ENCODE data around the gene MEF2C. TPM values are rescaled to one million over a fixed set of nuclear protein-coding genes. Genes with fewer than 3 reads are reported as not detected.

The MEF2C gene
- total RNA-seq, 2 donors from 2014 or later, result 36.1 to 57.5 TPM

GRCh38 chr5:88677376-88677895 is 205.5 kb downstream of the MEF2C start:
- peaks cover 44 to 81% of the 10 kb centered on the region in 2 donors for H3K27me3 ChIP-seq
- no peak for DNase-seq (ENCODE audit: low spot score)
- peaks cover 0 to 35% of the 10 kb centered on the region in 2 donors for H3K4me1 ChIP-seq
- no peaks in the 10 kb centered on the region for H3K36me3 ChIP-seq
- TF ChIP-seq, protein P1, sequence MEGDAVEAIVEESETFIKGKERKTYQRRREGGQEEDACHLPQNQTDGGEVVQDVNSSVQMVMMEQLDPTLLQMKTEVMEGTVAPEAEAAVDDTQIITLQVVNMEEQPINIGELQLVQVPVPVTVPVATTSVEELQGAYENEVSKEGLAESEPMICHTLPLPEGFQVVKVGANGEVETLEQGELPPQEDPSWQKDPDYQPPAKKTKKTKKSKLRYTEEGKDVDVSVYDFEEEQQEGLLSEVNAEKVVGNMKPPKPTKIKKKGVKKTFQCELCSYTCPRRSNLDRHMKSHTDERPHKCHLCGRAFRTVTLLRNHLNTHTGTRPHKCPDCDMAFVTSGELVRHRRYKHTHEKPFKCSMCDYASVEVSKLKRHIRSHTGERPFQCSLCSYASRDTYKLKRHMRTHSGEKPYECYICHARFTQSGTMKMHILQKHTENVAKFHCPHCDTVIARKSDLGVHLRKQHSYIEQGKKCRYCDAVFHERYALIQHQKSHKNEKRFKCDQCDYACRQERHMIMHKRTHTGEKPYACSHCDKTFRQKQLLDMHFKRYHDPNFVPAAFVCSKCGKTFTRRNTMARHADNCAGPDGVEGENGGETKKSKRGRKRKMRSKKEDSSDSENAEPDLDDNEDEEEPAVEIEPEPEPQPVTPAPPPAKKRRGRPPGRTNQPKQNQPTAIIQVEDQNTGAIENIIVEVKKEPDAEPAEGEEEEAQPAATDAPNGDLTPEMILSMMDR (IDR thresholded peaks at IDR 0.05), result no peak
- no peak overlapping the region for H3K4me3 ChIP-seq
- H3K9me3 ChIP-seq, result no peaks in the 10 kb centered on the region
- H3K27ac ChIP-seq, result no peak overlapping the region

GRCh38 chr5:88676637-88677375 is 206.2 kb downstream of the MEF2C start:
- TF ChIP-seq, protein P1 (IDR thresholded peaks at IDR 0.05), result no peak
- H3K27ac ChIP-seq, result no peak overlapping the region
- no peaks in the 10 kb centered on the region for H3K9me3 ChIP-seq
- no peak overlapping the region for H3K4me3 ChIP-seq
- no peaks in the 10 kb centered on the region for H3K36me3 ChIP-seq
- no peak for DNase-seq (ENCODE audit: low spot score)
- H3K27me3 ChIP-seq, result peaks cover 42 to 81% of the 10 kb centered on the region in 2 donors
- peaks cover 0 to 35% of the 10 kb centered on the region in 2 donors for H3K4me1 ChIP-seq

DNA sequence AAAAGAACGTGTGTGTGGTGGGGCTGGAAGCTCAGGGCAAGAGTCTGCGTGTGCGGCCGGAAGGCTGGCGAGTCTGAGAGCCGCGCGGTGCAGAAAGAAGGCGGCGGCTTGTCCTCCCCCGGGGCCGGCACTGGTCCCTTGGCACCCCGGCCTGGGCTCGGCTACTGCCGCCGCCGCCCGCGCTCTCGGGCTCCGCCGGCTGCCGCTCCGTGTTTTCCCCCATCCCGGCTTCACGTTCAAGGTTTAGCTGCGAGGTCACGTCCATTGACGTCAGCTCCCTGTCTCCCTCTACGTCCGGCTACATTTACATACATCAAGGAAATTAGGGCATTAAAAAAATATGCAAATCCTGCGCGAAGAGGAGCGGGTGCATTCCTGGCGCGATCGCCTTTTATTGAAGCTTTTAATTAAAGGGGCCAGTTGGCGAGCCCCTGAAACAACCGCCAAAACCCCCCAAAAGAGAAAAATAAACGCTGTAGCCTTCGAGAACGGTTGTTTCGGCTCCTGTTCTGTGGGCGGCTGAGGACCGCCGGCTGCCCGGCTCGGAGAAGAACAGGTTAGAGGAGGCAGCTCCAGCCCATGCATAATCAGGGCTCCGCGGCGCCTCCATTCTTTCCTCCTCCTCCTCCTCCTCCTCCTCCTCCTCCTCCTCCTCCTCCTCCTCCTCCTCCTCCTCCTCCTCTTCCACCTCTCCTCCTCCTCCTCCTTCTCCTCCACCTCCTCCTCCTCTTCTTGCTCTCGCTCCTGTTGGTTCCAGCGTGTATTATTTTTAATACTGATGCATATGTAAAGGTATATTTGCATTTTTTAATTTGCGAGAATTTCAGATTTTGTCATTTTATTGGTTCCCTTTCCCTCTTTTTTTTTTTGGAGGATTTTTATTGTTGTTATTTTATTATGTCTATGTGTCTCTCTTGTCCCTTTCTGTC is 207.0 kb downstream of the MEF2C start:
- Histone ChIP-seq H3K36me3 (no peaks in the 10 kb centered on the region), H3K4me1 (peaks cover 0 to 35% of the 10 kb centered on the region in 2 donors), H3K27ac (no peak overlapping the region), H3K9me3 (no peaks in the 10 kb centered on the region), H3K27me3 (peaks cover 40 to 76% of the 10 kb centered on the region in 2 donors), H3K4me3 (peak overlapping the region; percentile 9 to 46)
- TF ChIP-seq, protein P1 (IDR thresholded peaks at IDR 0.05), result no peak
- no peak for DNase-seq (ENCODE audit: low spot score)

DNA sequence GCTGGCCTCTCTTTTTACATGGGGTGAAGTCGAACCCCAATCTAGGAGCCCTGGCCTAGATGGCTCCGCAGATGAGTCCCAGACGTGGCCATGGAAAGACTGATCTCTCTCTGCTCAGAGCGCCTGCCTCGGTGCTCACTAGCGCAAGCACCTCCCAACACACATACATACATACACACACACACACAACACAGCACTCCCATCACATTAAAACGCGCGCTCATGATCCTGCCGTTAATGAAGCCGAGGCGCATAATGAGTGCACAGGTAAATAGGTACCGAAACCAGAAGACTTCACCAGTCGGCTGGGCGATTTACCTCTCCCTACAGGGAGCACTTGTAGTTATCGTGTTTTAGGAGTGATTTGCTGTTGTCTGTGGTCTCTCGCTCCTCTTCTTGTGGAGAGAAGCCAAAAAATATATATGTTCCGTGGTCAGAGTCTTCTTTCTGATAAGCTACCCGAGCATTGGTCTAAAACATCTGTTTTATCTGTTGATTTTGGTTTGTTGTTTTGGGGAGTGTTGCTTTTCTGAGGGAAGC is 207.7 kb downstream of the MEF2C start:
- H3K9me3 ChIP-seq, result no peaks in the 10 kb centered on the region
- TF ChIP-seq, protein P1 (IDR thresholded peaks at IDR 0.05), result no peak
- peaks cover 0 to 27% of the 10 kb centered on the region in 2 donors for H3K4me1 ChIP-seq
- H3K27ac ChIP-seq, result no peak overlapping the region
- H3K36me3 ChIP-seq, result no peaks in the 10 kb centered on the region
- peaks cover 43 to 71% of the 10 kb centered on the region in 2 donors for H3K27me3 ChIP-seq
- DNase-seq (ENCODE audit: low spot score), result no peak
- peak overlapping the region; percentile 29 to 46 for H3K4me3 ChIP-seq

DNA sequence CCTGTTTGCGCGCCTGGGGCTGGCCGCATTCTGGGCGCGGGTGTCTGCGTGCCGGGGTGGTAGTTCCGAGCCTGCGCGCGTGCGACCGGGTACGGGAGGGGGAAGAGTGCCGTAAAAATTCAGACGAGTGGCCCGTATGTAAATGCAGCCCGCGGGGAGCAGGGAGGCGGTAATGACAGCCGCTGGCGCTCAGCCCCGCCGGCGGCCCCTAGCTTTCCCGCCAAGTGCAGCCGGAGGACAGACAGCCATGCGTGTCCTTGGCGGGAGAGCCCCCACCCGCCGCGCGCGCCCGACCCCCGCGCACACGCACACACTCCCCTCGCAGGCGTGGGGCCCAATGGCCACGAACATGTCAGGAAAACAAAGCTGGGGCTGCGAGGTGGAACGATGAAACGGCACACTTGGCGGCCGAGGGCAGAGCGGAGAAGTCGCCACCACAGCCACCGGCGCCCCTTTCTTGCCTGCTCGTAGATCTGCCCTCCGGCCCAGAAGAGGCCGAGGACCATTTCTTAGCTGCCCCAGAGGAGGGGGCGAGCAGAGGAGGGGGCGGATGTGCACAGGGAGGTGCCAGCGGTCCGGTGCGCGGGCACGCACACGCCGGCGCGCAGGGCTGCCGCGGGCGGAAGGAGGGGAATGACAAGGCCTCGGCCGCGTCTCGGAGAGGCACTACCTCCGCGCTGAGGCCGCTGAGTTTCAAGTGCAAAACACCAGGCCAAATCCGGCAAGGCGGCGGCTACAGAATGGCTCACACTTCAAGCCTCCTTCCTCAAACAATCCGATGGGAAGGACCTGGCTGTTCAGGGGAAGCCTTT is 208.4 kb downstream of the MEF2C start:
- Histone ChIP-seq H3K36me3 (no peaks in the 10 kb centered on the region), H3K27me3 (peaks cover 37 to 70% of the 10 kb centered on the region in 2 donors), H3K9me3 (no peaks in the 10 kb centered on the region), H3K4me1 (peaks cover 0 to 25% of the 10 kb centered on the region in 2 donors), H3K4me3 (peak overlapping the region; percentile 29 to 46), H3K27ac (peak overlapping the region in 1 of 2 donors; percentile 5)
- TF ChIP-seq, protein P1 (IDR thresholded peaks at IDR 0.05), result no peak
- no peak for DNase-seq (ENCODE audit: low spot score)

All from right atrium auricular region (tissue), 2 donors.